Measurements from ENCODE around the gene KLHDC4.

KLHDC4 gene

DNA sequence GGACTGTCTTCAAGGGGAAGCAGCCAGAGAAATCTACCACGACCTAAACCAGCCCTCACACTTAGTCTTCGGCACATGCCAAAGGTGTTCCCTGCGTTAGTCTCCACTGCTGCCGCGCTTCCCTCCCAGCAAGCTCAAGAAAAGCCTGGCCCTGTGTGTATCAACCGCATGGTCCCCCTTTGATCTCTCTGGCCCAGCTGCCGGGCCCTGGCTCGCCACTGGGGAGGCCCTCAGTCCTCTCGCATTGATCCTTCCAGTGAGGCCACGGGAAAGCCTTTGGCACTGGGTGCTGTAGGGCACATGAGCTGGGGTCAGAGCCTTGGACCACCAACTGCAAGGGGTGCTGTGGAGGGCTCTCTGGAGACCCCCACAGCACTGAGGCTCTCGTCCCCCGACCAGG lies 29.6 kb upstream of the KLHDC4 start:
- ChIA-PET POLR2A (ENCODE audit: low non-redundant PET) (no interaction called here), CTCF (no interaction called here)
- DNase-seq (ENCODE audit: low spot score): no peak
- H3K27ac ChIP-seq: peak overlapping the region; percentile 100
- TF ChIP-seq CTCF (conservative IDR thresholded peaks at IDR 0.05; ENCODE audit: low read depth): no peak

GRCh38 chr16:87794485-87795078 lies 28.8 kb upstream of the KLHDC4 start:
- CTCF ChIA-PET: interaction anchor here (0.6 kb wide), 1 partner anchor 58 kb away, joined by 3 read pairs; no protein-coding TSS in a partner anchor

DNA sequence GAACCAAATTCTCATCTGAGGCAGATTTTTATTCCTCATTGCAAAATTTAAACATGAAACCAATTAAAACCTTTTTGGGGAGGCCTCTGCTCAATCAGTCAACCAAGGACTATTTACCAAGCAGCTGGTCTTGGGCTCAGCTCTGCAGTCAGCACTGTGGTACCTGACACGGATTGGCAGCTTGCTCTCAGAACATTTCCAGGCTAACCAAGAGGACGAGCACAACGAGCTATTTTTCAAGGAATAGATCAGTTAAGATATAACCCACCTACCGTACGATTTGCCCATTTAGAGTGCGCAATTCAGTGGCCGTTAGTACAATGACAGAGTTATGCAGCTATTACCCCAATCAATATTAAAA lies 26.4 kb upstream of the KLHDC4 start:
- POLR2A ChIA-PET (ENCODE audit: low non-redundant PET): no interaction called here
- no peak for TF ChIP-seq CTCF (conservative IDR thresholded peaks at IDR 0.05; ENCODE audit: low read depth)
- no peak for DNase-seq (ENCODE audit: low spot score)
- peak overlapping the region; percentile 100 for H3K27ac ChIP-seq
- CTCF ChIA-PET: interaction anchor here (0.6 to 3.3 kb wide), 2 partner anchors 12 to 342 kb away, joined by 3 to 21 read pairs; no protein-coding TSS in a partner anchor

More at GRCh38 chr16:87794485-87795078, 28.8 kb upstream of the KLHDC4 start:
- peak overlapping the region; percentile 100 for H3K27ac ChIP-seq
- POLR2A ChIA-PET (ENCODE audit: low non-redundant PET): no interaction called here
- DNase-seq (ENCODE audit: low spot score): no peak
- TF ChIP-seq CTCF (conservative IDR thresholded peaks at IDR 0.05; ENCODE audit: low read depth): no peak

- TF ChIP-seq CTCF (conservative IDR thresholded peaks at IDR 0.05; ENCODE audit: low read depth): no peak
- ChIA-PET CTCF (interaction anchor here (0.6 to 3.3 kb wide), 5 partner anchors 12 to 341 kb away, joined by 3 to 21 read pairs (median 4); no protein-coding TSS in a partner anchor), POLR2A (ENCODE audit: low non-redundant PET) (no interaction called here)
- peak overlapping the region; percentile 100 for H3K27ac ChIP-seq
- DNase-seq (ENCODE audit: low spot score): no peak
Observed at GRCh38 chr16:87791295-87792204, 25.8 kb upstream of the KLHDC4 start.

DNA sequence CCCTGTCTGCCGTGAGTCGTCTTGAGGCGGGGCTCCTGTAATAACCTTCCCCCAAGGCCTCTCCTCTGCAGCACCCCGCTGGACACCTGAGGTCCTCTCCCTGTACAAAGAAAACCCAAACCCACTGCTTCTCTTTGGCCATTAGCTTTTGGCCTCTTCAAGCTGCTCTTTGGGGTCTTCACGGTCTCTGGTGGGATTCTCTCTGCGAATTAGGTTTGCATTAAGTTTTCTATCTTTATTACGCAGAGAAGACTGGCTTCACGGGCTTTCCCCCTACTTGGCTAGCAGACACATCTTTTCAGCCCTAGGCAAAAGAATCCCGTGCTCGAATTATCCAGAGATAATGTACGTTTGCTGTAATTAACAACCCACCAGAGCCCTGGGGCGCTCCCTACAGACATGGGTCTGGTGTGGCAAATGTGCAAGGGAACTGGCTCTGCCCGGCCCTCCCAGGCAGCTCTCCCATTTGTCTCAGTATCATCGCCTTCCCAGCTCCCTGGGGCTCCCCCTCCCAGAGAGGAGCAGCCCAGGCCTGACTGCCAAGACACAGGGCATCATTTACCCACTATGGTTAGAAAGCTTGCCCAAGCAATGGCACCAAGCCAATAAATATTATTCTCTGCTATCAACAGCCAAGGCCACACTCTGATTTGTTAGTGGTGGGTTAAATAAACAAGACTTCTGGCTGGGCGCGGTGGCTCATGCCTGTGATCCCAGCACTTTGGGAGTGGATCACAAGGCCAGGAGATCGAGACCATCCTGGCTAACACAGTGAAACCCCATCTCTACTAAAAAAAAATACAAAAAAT lies 24.7 kb upstream of the KLHDC4 start:
- ChIA-PET POLR2A (ENCODE audit: low non-redundant PET) (interaction anchor here (0.5 to 1.7 kb wide), 5 partner anchors 9 to 75 kb away, joined by 3 to 12 read pairs (median 4); partner anchors contain the start of gene KLHDC4), CTCF (interaction anchor here (0.6 to 3.3 kb wide), 8 partner anchors 11 to 316 kb away, joined by 3 to 21 read pairs (median 4); no protein-coding TSS in a partner anchor)
- peak overlapping the region; percentile 100 for H3K27ac ChIP-seq
- peak; percentile 85 for DNase-seq (ENCODE audit: low spot score)
- no peak for TF ChIP-seq CTCF (conservative IDR thresholded peaks at IDR 0.05; ENCODE audit: low read depth)

Measured in RWPE1 (cell line).